Uterus (tissue), 2 donors: ENCODE data around the gene ZNF177.

ENCODE experiments used
- POLR2A ChIP-seq, 2 donors: fragments of 450-650 bp; IDR thresholded peaks; one replicate each; pipeline ENCODE4 v1.6.1; 2016; ENCODE audit warnings: antibody characterized with exemption in 2 of 2, mild to moderate bottlenecking in 1 of 2, moderate library complexity in 1 of 2
- TF ChIP-seq, protein P1 (sequence below), 4 experiments: fragments of 200-600 bp in 2 of 4; fragments of 450-650 bp in 2 of 4; sonication (generic) in 2 of 4; IDR thresholded peaks; one replicate each; pipeline ENCODE4 v1.5.1; 2016 to 2019; ENCODE audit warnings: antibody characterized with exemption in 4 of 4, mild to moderate bottlenecking in 2 of 4, moderate library complexity in 1 of 4

DNA sequence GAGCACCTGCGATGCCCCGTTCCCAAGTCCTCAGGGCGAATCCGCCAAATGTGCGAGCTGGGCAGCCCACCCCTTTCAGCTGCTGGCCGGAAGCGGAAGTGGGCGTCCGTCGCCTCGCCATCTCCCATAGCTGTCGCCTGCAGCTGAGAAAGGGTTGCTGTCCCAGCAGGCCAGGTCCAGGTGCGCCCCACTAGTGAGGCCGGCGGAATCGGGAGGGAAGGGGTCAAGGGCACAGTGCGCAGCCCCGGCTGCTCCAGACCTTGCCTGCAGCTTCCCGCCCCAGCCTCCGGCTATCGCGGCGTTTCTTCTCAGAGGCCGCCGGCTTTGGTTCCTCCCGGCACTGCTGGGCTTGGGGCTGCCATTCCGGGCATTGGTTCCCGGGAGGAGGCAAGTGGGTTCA is at the start of gene ZNF177:
- TF ChIP-seq, protein P1, sequence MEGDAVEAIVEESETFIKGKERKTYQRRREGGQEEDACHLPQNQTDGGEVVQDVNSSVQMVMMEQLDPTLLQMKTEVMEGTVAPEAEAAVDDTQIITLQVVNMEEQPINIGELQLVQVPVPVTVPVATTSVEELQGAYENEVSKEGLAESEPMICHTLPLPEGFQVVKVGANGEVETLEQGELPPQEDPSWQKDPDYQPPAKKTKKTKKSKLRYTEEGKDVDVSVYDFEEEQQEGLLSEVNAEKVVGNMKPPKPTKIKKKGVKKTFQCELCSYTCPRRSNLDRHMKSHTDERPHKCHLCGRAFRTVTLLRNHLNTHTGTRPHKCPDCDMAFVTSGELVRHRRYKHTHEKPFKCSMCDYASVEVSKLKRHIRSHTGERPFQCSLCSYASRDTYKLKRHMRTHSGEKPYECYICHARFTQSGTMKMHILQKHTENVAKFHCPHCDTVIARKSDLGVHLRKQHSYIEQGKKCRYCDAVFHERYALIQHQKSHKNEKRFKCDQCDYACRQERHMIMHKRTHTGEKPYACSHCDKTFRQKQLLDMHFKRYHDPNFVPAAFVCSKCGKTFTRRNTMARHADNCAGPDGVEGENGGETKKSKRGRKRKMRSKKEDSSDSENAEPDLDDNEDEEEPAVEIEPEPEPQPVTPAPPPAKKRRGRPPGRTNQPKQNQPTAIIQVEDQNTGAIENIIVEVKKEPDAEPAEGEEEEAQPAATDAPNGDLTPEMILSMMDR (IDR thresholded peaks at IDR 0.05): no peak
- no peak for TF ChIP-seq POLR2A (IDR thresholded peaks at IDR 0.05)
